Muscle of back (tissue), 11 donors: Measurements from ENCODE around the gene CD177. TPM values are rescaled to one million over a fixed set of nuclear protein-coding genes. Genes with fewer than 3 reads are reported as not detected.
"Not testable (repeated sequence)": the region's sequence is repeated elsewhere in the genome, so short reads cannot be mapped to it uniquely, and the experiment has no call there.

Source experiments
- DNase-seq, 3 donors: peaks; one replicate each; pipeline versions ENCODE4 v3.0.0 to v3.0.0-alpha.2; 2013
- polyA plus RNA-seq, 10 donors: library from polyadenylated mRNA; unstranded; fragments of 120-200 nt; gene quantifications; one replicate each; pipeline ENCODE4 v1.2.1, GENCODE V29; 2013; ENCODE audit not compliant: insufficient read length in 10 of 10

Gene CD177
- polyA plus RNA-seq, 10 donors = 0.12 to 0.28 (median 0.18) TPM; not detected in 4

- DNase-seq = no peak
These were observed 27.4 kb downstream of the CD177 start for GRCh38 chr19:43380771-43381386.

GRCh38 chr19:43382586-43383216, 29.2 kb downstream of the CD177 start:
- not testable (repeated sequence) for DNase-seq

- not testable (repeated sequence) for DNase-seq
These were observed 29.8 kb downstream of the CD177 start for GRCh38 chr19:43383254-43383653.

- DNase-seq = not testable (repeated sequence)
These were observed 30.3 kb downstream of the CD177 start for GRCh38 chr19:43383759-43384158.

GRCh38 chr19:43390903-43391551, 37.5 kb downstream of the CD177 start:
- DNase-seq = not testable (repeated sequence)

GRCh38 chr19:43391552-43391935, 38.1 kb downstream of the CD177 start:
- DNase-seq = not testable (repeated sequence)

GRCh38 chr19:43393501-43393900, 40.0 kb downstream of the CD177 start:
- DNase-seq = not testable (repeated sequence)

- no peak for DNase-seq
These were observed 42.1 kb downstream of the CD177 start for GRCh38 chr19:43395561-43395960.

GRCh38 chr19:43406297-43406696, 52.8 kb downstream of the CD177 start:
- no peak for DNase-seq

GRCh38 chr19:43407416-43408005, 54.0 kb downstream of the CD177 start:
- no peak for DNase-seq

- no peak for DNase-seq
These were observed 54.6 kb downstream of the CD177 start for GRCh38 chr19:43408043-43408442.

- no peak for DNase-seq
These were observed 55.9 kb downstream of the CD177 start for GRCh38 chr19:43409415-43409814.

GRCh38 chr19:43412441-43412840, 59.0 kb downstream of the CD177 start:
- no peak for DNase-seq

Other genes with a start within 250 kb of the CD177 start
- 1 to 10 TPM in 4 of 10 donors, under 1 TPM in 6; 0.22 to 2.3 (median 0.76) TPM for gene PSG5, start 167.2 kb upstream of the CD177 start, polyA plus RNA-seq
- 1 to 10 TPM in 6 of 10 donors, under 1 TPM in 4; 0.18 to 2.7 (median 1.5) TPM for gene PSG4, start 148.0 kb upstream of the CD177 start, polyA plus RNA-seq
- gene PSG9, start 84.2 kb upstream of the CD177 start, polyA plus RNA-seq = 1 to 10 TPM in 1 of 10 donors, under 1 TPM in 8, not detected in 1; 0.24 to 2.1 (median 0.39) TPM
- gene TEX101, start 61.2 kb downstream of the CD177 start, polyA plus RNA-seq = under 1 TPM in 1 of 10 donors, not detected in 9; 0.19 TPM
- gene LYPD3, start 111.9 kb downstream of the CD177 start, polyA plus RNA-seq = 10 to 100 TPM in 2 of 10 donors, under 1 TPM in 8; 0.15 to 17.0 (median 0.58) TPM
- 1 to 10 TPM; 1.9 to 5.3 (median 4.1) TPM for gene PHLDB3, start 151.1 kb downstream of the CD177 start, polyA plus RNA-seq
- 10 to 100 TPM; 10.5 to 16.5 (median 14.7) TPM for gene ETHE1, start 173.5 kb downstream of the CD177 start, polyA plus RNA-seq
- 1 to 10 TPM; 1.6 to 3.3 (median 2.6) TPM for gene ZNF575, start 179.5 kb downstream of the CD177 start, polyA plus RNA-seq
- 10 to 100 TPM; 24.5 to 40.6 (median 29.6) TPM for gene XRCC1, start 221.8 kb downstream of the CD177 start, polyA plus RNA-seq
- 1 to 10 TPM; 4.2 to 9.4 (median 5.4) TPM for gene PINLYP, start 222.1 kb downstream of the CD177 start, polyA plus RNA-seq
- gene IRGQ, start 242.4 kb downstream of the CD177 start, polyA plus RNA-seq = 10 to 100 TPM in 7 of 10 donors, 1 to 10 TPM in 3; 9.0 to 18.6 (median 11.2) TPM
- 10 to 100 TPM in 2 of 10 donors, 1 to 10 TPM in 8; 7.2 to 11.8 (median 9.3) TPM for gene ZNF576, start 242.9 kb downstream of the CD177 start, polyA plus RNA-seq